HepG2 (cell line): Measurements from ENCODE around the gene KDM3A. TPM values are rescaled to one million over a fixed set of nuclear protein-coding genes. Genes with fewer than 3 reads are reported as not detected.

ENCODE experiments used
- ATAC-seq: fragments of 200-7000 bp; cut with Tn5 transposase; 3 replicates; pipeline ENCODE4 v1.9.1; 2020; ENCODE audit warnings: mild to moderate bottlenecking, moderate library complexity
- BruUV-seq: library from RNA; stranded (reverse); fragments of 400-500 nt; replicated peaks from 2 replicates; lab custom pipeline; 2021; lab: Mats Ljungman, UMichigan
- CTCF ChIA-PET: fragments of 300-600 bp; formaldehyde crosslinking; extraction: SDS; loops from one replicate; lab custom pipeline; 2021; ENCODE audit warnings: low total read pairs, inconsistent platforms, low intra/inter-chr PET ratio; lab: Yijun Ruan, JAX
- POLR2A ChIA-PET: fragments of 350-600 bp; sonication (Branson Sonifier 250); formaldehyde crosslinking; loops from one replicate; lab custom pipeline; 2020; ENCODE audit warnings: antibody characterized with exemption, inconsistent platforms; lab: Yijun Ruan, JAX
- DNase-seq: peaks from one replicate; pipeline ENCODE4 v3.0.0-alpha.2; 2015; ENCODE audit warnings: low spot score
- FAIRE-seq: peaks from 3 replicates; lab custom pipeline; 2011; peaks lifted over from hg19 to GRCh38; lab: Jason Lieb, UNC
- H2AFZ ChIP-seq: one replicate; pipeline ENCODE4 v1.6.1; 2011; ENCODE audit warnings: low read length, inconsistent platforms
- H3K27ac ChIP-seq: fragments of 300-600 bp; 3 replicates; pipeline ENCODE4 v1.8.0; 2011; ENCODE audit warnings: mixed run types, mild to moderate bottlenecking, mixed read lengths, low read length, inconsistent platforms; ENCODE audit not compliant: insufficient read depth; ENCODE audit errors: extremely low read length
- H3K27me3 ChIP-seq, 2 experiments: fragments of 200-600 bp in 1 of 2; 2 replicates in 1 of 2; 3 replicates in 1 of 2; pipeline versions ENCODE4 v1.6.0 to v1.8.0; 2011; ENCODE audit warnings: low read length in 2 of 2, mild to moderate bottlenecking in 2 of 2, moderate library complexity in 2 of 2, inconsistent platforms in 1 of 2; ENCODE audit not compliant: insufficient read depth in 2 of 2, control insufficient read depth in 1 of 2
- H3K36me3 ChIP-seq, 2 experiments: fragments of 200-600 bp in 1 of 2; replicated peaks in 1 of 2; 2 replicates in 1 of 2; 3 replicates in 1 of 2; pipeline versions ENCODE4 v1.5.1 to v1.8.0; 2011; ENCODE audit warnings: low read length in 2 of 2, inconsistent platforms in 1 of 2; ENCODE audit not compliant: insufficient read depth in 2 of 2, control insufficient read depth in 1 of 2
- H3K4me1 ChIP-seq: 2 replicates; pipeline ENCODE4 v1.5.1; 2012; ENCODE audit warnings: low read length, inconsistent platforms; ENCODE audit not compliant: insufficient read depth
- H3K4me2 ChIP-seq: 2 replicates; pipeline ENCODE4 v1.6.0; 2011; ENCODE audit warnings: low read depth, low read length, inconsistent platforms
- H3K4me3 ChIP-seq, 3 experiments: fragments of 200-600 bp in 1 of 3; sonication (generic), shearing (Covaris generic) in 1 of 3; replicated peaks in 1 of 3; 2 replicates each; pipeline ENCODE4 v1.5.1; 2011 to 2016; ENCODE audit warnings: low read length in 3 of 3, inconsistent platforms in 2 of 3, low read depth in 2 of 3, mild to moderate bottlenecking in 2 of 3, control low read depth in 1 of 3, mixed read lengths in 1 of 3; ENCODE audit not compliant: insufficient read depth in 1 of 3
- H3K79me2 ChIP-seq: one replicate; pipeline ENCODE4 v1.6.1; 2011; ENCODE audit warnings: low read length, inconsistent platforms; ENCODE audit not compliant: insufficient read depth
- H3K9ac ChIP-seq: 2 replicates; pipeline ENCODE4 v1.6.0; 2011; ENCODE audit warnings: mild to moderate bottlenecking, low read depth, low read length, inconsistent platforms; ENCODE audit not compliant: insufficient read depth
- H3K9me3 ChIP-seq: 2 replicates; pipeline ENCODE4 v1.5.1; 2012; ENCODE audit warnings: mild to moderate bottlenecking, low read length
- H4K20me1 ChIP-seq: 2 replicates; pipeline ENCODE4 v1.6.0; 2011; ENCODE audit warnings: inconsistent platforms, mild to moderate bottlenecking, low read length, moderate library complexity; ENCODE audit not compliant: insufficient read depth
- GATA4 ChIP-seq: sonication (generic); IDR thresholded peaks from 2 replicates; pipeline ENCODE4 v1.6.1; 2016; ENCODE audit warnings: antibody characterized with exemption, low read depth, borderline replicate concordance
- GFI1 ChIP-seq: sonication (generic); formaldehyde crosslinking; IDR thresholded peaks from 2 replicates; pipeline ENCODE4 v1.5.0; 2020; ENCODE audit warnings: missing genetic modification reagents, mild to moderate bottlenecking, borderline replicate concordance
- HMG20A ChIP-seq: IDR thresholded peaks from 2 replicates; pipeline ENCODE4 v1.6.1; 2016; ENCODE audit warnings: borderline replicate concordance
- KLF16 ChIP-seq, 2 experiments: sonication (generic) in 1 of 2; formaldehyde crosslinking in 1 of 2; IDR thresholded peaks; 2 replicates each; pipeline versions ENCODE4 v1.6.1 to v1.8.0; 2016 to 2023; ENCODE audit warnings: missing genetic modification reagents in 2 of 2, missing compliant biosample characterization in 1 of 2
- ZNF24 ChIP-seq: fragments of 450-650 bp; IDR thresholded peaks from 2 replicates; pipeline ENCODE4 v1.6.1; 2017; ENCODE audit warnings: antibody characterized with exemption, mild to moderate bottlenecking
- ZNF354B ChIP-seq: sonication (generic); formaldehyde crosslinking; IDR thresholded peaks from 2 replicates; pipeline ENCODE4 v1.8.0; 2022; ENCODE audit warnings: mild to moderate bottlenecking, missing genetic modification reagents
- ZNF567 ChIP-seq: sonication (generic); formaldehyde crosslinking; IDR thresholded peaks from 2 replicates; pipeline ENCODE4 v1.8.1; 2023; ENCODE audit warnings: mild to moderate bottlenecking, missing genetic modification reagents, borderline replicate concordance
- WGBS: methylation state at CpG from one replicate; pipeline ENCODE4 v1.1.6; 2017; ENCODE audit warnings: low lambda C conversion rate; 5-methylcytosine and 5-hydroxymethylcytosine counted together
- in situ Hi-C: cut with HindIII; loops from 2 replicates; pipeline ENCODE4 v1.10.0; 2017; ENCODE audit warnings: low pct_unique_long_range_greater_than_20kb; ENCODE audit not compliant: extremely low pct_ligation_motif_present
- intact Hi-C: fragments of 100-400 bp; cut with micrococcal nuclease; formaldehyde crosslinking; loops from one replicate; pipeline ENCODE4 v1.10.0; 2022; ENCODE audit not compliant: unreplicated experiment
- polyA plus RNA-seq, 8 experiments: library from polyadenylated mRNA; depleted of rRNA in 3 of 8; stranded (reverse) in 7 of 8; unstranded in 1 of 8; fragments of >200 nt; fragmentation: Illumina TruSeq in 4 of 8; extraction: Trizol in 4 of 8; gene quantifications; 2 replicates each; pipeline versions ENCODE4 v1.2.1 to v1.2.3, GENCODE V29; 2011 to 2016; ENCODE audit warnings: low read depth in 4 of 8, missing spikeins in 1 of 8, mixed read lengths in 1 of 8; ENCODE audit not compliant: insufficient read depth in 1 of 8
- total RNA-seq, 5 experiments: library from RNA; depleted of rRNA; stranded (reverse); fragments of >200 nt; fragmentation: Illumina TruSeq; extraction: Trizol; gene quantifications; 2 replicates each; pipeline ENCODE4 v1.2.3, GENCODE V29; 2016; ENCODE audit warnings: low read depth in 1 of 5
- TF ChIP-seq, protein P1 (sequence below): sonication (generic); formaldehyde crosslinking; IDR thresholded peaks from 2 replicates; pipeline ENCODE4 v1.4.0; 2020; ENCODE audit warnings: mild to moderate bottlenecking, missing genetic modification reagents
- TF ChIP-seq, protein P2 (sequence below): sonication (generic); formaldehyde crosslinking; IDR thresholded peaks from 2 replicates; pipeline ENCODE4 v1.5.1; 2020; ENCODE audit warnings: mild to moderate bottlenecking, missing genetic modification reagents

The KDM3A gene
- total and polyA plus RNA-seq, 2 of the 13 experiments (the other 11 are each of a cell fraction or from before 2014, with no cell fraction given) = 21.0 to 70.2 TPM

DNA sequence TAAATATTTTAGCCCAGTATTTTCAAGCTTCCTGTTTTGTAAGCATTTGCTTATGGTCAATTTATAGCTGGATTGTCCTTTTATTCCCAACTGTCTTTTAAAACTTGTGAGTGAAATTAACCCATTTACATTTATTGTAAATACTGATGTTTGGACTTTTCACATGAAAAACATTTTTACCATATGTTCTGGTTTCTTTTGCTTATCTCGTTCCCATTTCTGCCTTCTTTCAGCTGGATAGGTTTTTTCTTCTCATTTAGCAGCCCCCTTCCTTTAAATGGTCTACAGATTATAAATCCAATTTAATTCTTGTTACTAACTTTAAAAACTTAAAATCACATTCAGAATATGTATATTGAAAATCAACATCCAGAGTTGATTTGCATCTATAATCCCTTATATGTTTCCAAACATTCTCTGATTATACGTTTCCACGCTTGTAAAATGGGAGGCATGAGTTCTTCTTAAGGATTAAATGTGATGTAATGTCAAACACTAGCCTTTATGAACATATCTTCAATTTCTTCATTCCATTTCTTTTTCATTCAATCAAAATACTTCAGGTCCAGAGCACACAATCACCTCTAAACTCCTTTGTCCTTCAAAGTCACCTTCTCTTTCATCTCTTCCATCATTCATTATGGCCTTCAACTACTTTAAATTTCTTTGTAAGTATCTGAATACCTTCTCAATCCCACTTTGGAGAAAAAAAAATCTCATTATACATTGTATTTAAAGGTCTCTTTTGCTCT, 1.1 kb upstream of the KDM3A start:
- Histone ChIP-seq H3K9me3 (peaks cover 29% of the 10 kb centered on the region), H3K27ac (peak overlapping the region; percentile 98), H3K27me3 (peaks cover 0 to 6% of the 10 kb centered on the region in 2 experiments; a peak in 1 of 5 replicates), H3K4me3 (no peak overlapping the region), H3K79me2 (peaks cover 33% of the 10 kb centered on the region), H4K20me1 (peaks cover 30% of the 10 kb centered on the region), H3K4me2 (peak overlapping the region; percentile 82), H3K4me1 (peaks cover 29% of the 10 kb centered on the region), H2AFZ (peak overlapping the region; percentile 81), H3K36me3 (peaks cover 2 to 18% of the 10 kb centered on the region in 2 experiments; a peak in 3 of 5 replicates), H3K9ac (no peak overlapping the region)
- ATAC-seq (no peak), FAIRE-seq (no peak), DNase-seq (no peak)
- POLR2A ChIA-PET = interaction anchor here (0.7 to 3.0 kb wide), 20 partner anchors 19 to 367 kb away, joined by 3 to 18 read pairs (median 6); partner anchors contain the start of genes CHMP3, IMMT, POLR1A and PTCD3
- TF ChIP-seq GFI1 (CRISPR knock-in tag) (no peak), ZNF24 (peak; percentile 85), HMG20A (CRISPR knock-in tag) (0 out of 2 replicates have a peak, but pooled peaks have one; percentile 3), ZNF354B (CRISPR knock-in tag) (peak; percentile 99; the same call in 1 of the 2 replicates), ZNF567 (no peak), KLF16 (CRISPR knock-in tag; IDR thresholded peaks at IDR 0.05) (no peak), GATA4 (no peak)
- TF ChIP-seq, protein P1, sequence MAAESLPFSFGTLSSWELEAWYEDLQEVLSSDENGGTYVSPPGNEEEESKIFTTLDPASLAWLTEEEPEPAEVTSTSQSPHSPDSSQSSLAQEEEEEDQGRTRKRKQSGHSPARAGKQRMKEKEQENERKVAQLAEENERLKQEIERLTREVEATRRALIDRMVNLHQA (CRISPR knock-in tag) = no peak
- TF ChIP-seq, protein P2, sequence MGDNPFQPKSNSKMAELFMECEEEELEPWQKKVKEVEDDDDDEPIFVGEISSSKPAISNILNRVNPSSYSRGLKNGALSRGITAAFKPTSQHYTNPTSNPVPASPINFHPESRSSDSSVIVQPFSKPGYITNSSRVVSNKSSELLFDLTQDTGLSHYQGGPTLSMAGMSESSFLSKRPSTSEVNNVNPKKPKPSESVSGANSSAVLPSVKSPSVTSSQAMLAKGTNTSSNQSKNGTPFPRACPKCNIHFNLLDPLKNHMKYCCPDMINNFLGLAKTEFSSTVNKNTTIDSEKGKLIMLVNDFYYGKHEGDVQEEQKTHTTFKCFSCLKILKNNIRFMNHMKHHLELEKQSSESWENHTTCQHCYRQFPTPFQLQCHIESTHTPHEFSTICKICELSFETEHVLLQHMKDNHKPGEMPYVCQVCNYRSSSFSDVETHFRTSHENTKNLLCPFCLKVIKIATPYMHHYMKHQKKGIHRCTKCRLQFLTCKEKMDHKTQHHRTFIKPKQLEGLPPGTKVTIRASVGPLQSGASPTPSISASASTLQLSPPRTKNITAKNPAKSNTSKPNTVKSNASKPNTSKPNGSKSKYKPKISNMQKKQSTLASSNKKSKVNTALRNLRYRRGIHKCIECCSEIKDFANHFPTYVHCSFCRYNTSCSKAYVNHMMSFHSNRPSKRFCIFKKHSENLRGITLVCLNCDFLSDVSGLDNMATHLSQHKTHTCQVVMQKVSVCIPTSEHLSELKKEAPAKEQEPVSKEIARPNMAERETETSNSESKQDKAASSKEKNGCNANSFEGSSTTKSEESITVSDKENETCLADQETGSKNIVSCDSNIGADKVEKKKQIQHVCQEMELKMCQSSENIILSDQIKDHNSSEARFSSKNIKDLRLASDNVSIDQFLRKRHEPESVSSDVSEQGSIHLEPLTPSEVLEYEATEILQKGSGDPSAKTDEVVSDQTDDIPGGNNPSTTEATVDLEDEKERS = peak; percentile 63; the same call in 1 of the 2 replicates
- TSS peak; percentile 75 for BruUV-seq
- in situ Hi-C loops (no loop called here), intact Hi-C loops (loop anchor here (1.0 to 5.0 kb wide), 3 partner anchors 182 to 333 kb away; partner anchors contain the start of genes IMMT, POLR1A, PTCD3 and RNF103)
- CTCF ChIA-PET = no interaction called here
- WGBS = 94% methylated on average over 3 of the region's 3 CpGs
